HL-60/S4 (cell line): ENCODE results near the gene F8.

ENCODE experiments used
- in situ Hi-C: fragments of 300-500 bp; cut with MboI; formaldehyde crosslinking; loops from 2 replicates; pipeline ENCODE4 v1.14.3; 2022; ENCODE audit warnings: low sequenced_read_pairs

The F8 gene

DNA sequence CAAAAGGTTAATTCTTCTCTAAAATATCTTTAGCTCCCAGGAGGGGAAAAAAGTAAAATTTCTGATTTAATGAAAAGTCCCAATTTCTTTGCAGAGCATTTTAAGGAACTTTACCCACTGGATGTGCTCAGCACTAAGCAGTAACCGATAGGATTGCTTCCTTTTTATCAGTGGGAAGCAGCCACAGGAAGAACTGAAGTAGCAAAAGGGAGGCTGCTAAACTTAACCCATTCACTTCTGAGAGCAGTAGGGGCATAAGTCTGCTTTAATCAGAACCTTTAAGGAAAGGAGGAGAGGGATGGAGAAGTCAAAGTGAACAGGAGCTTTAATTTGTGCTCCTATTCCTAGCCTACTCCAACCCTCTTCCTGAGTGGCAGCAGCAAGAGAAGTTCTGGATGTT lies at the start of gene F8:
F8 (minus strand) TSS at position 139 of the 400 bp plus-strand sequence. CDS start 171 bp downstream, outside the sequence.
- in situ Hi-C loops, result no loop called here

DNA sequence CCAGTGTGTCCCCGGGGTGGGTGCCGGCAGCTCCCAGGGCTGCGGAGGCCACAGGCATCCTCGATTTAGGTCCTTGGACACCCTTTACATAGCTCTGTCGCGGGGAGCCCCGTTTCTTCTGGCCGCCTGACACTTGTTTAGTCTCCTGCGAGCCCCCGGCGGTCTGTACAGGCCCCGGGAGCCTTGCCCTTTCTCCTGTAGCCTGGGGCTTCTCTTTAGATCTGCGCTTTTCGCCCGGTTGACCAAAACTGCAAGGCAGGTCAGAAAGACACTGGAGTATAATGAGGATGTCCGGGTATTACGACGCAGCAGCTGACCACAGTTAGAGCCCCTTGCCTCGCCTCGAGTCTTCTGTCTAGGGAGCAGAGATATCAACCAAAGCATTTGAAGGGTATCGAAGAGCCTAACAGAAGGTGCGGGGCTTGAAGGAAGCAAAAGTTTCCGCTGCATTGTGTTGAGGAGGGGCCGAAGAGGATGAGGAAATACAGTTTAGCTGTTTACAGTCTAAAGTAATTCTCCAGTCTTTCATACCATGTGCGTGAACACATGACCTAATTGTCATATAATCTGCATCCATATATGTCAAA lies 49.3 kb upstream of the F8 start:
- in situ Hi-C loops, result no loop called here

DNA sequence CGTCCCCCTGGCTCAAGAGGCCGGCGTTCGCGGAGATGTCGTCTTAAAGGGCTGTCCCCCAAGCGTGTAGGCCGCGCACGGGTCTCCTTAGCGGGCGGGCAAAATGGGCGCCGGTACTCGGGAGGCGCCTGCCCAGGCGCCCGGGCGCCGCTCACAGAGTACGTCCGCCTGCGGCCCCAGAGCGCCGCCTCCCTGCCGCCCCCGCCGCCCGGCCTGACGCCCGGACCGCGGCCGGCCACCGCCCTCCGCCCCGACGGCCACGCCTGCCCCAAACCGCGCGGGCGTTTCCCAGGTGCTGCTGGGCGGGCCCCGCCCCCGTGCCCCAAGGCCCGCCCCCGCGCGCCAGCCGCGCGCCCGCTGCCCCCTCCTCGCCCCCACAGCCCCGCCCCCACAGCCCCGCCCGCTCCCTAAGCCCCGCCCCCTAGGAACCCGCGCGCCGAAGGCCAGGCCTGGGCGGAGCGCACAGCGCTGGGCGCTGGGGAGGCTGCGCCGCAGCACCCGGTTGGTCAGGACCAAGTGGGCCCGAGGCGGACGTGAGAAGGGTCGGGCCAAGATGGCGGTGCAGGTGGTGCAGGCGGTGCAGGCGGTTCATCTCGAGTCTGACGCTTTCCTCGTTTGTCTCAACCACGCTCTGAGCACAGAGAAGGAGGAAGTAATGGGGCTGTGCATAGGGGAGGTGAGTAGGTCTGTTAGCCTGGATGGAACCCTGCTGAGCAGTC lies 48.6 kb upstream of the F8 start, which contains the start of the genes BRCC3, CMC4 and MTCP1:
BRCC3 (plus strand) TSS at position 534 of the 719 bp plus-strand sequence; CDS start at position 554, 20 bp downstream.
CMC4 (minus strand) TSS at position 162 of the 719 bp plus-strand sequence. CDS start 7,113 bp downstream, outside the sequence.
MTCP1 (minus strand) TSS at position 162 of the 719 bp plus-strand sequence. CDS start 5,126 bp downstream, outside the sequence.
- in situ Hi-C loops, result no loop called here

DNA sequence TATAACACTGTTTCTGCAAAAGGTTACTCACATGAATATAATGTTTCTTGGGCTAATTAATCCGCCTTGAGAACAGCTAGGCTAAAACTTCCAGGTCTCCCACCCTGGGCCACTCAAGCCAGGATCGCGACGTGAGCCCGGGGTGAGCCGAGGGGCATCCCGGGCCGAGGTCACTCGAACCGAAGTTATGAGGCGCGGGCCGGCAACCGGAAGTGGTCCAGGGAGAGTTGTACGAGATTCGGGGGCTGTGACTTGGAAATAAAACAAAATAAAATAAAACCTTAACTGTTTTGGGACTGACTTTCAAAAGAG lies 48.1 kb upstream of the F8 start:
- in situ Hi-C loops, result no loop called here

DNA sequence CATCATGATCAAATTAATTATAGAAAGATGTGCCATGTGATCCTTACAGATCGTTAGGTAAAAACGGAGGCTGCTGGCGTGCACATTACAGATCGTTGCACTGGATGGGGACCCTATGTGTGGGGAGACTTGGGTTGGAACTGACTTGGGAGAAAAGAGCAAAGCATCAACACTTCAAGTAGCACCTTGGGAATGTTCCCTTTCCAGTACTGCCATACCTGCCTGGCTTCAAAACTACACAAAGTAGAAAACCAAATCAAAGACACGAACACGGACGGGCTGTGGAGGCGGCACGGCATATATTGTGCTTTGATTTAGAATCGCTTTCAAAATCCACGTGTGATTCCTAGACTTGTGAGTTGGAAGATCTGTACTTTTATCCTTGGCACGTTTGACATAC lies 47.5 kb upstream of the F8 start:
- in situ Hi-C loops, result no loop called here

DNA sequence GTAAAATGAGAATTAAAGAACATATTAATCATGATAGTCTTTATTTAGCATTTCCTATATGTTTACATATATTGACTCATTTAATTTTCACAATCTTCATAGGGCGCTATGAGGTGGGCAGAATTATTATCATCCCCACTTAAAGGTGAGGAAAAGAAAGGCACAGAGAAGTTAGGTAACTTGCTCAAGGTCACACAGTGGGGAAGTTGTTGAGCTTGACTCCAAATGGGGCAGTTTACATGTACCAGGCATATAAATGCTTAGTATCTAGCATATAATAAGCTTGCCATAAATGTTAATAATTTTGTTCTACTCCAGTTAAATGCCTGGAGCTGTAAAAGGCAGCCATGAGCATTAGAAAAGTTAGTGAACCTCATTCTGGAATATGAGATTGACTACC lies 46.9 kb upstream of the F8 start:
- in situ Hi-C loops, result no loop called here

DNA sequence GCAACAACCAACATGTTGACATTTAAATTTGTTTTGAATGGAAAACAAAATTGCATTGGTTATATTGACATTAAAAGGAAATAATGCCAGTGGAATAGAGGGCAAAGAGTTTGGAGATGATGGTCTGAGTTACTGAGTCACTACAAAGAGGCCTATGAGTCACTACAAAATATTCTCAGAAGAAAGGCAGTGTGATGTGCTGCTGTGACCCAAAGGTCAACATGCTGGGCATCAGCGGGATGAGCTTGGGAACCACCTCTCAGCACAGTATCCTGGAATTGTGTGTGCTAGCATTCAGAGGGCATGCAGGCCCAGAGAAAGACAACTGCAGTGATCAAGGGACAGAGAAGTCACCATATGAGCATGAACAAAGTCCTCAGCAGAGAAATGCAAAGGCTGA lies 45.6 kb upstream of the F8 start:
- in situ Hi-C loops, result no loop called here

DNA sequence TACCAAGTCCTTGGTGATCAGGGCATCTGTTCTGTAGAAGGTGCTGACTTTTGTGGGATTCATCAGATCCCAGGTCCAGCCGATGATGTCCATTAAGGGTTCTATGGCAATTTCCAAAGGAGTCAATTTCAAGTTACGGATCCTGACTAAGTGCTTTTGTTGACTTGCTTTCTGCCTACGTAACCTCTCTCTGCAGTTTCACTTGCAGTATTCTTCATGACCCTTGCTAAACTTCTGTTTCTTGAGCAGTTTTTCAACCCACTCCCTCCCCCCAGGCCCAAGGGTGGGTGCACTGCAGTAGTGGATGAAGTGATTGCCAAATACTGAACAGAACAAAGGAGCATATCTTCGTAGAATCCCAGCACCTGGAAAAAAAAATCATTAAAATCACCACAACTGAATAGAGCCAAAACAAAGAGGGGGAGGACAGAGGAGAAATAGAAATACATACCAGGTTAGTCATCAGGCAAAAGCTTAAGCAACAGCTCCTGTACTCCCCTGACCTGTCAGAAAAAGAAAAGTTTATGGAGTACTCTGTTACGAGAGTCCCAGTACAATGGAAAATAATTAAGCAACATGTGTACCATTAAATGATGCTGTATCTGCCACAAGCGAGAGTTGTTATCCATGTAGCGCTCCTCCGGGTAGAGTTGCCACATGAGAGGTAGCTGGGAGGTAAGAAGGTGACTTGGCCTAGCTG lies 42.7 kb upstream of the F8 start:
- in situ Hi-C loops, result no loop called here

DNA sequence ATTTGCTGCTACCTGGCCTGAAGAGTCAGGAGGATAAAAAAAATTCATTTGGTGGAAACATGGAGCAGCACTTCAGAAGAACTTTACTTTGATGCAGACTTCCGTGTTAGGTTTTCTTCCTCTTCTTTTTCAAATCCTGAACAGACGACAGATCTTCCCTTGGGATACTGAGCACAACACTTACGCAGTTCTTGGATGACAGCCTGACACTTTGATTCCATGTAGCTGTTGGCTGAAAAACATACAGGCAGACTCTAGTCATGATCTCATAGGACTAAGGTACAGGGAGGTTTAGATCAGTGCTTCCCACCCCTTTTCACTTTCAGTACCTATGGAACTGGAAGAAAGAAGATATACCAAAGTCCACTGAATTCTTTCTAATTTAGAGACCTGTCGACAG lies 39.2 kb upstream of the F8 start:
- in situ Hi-C loops, result no loop called here

DNA sequence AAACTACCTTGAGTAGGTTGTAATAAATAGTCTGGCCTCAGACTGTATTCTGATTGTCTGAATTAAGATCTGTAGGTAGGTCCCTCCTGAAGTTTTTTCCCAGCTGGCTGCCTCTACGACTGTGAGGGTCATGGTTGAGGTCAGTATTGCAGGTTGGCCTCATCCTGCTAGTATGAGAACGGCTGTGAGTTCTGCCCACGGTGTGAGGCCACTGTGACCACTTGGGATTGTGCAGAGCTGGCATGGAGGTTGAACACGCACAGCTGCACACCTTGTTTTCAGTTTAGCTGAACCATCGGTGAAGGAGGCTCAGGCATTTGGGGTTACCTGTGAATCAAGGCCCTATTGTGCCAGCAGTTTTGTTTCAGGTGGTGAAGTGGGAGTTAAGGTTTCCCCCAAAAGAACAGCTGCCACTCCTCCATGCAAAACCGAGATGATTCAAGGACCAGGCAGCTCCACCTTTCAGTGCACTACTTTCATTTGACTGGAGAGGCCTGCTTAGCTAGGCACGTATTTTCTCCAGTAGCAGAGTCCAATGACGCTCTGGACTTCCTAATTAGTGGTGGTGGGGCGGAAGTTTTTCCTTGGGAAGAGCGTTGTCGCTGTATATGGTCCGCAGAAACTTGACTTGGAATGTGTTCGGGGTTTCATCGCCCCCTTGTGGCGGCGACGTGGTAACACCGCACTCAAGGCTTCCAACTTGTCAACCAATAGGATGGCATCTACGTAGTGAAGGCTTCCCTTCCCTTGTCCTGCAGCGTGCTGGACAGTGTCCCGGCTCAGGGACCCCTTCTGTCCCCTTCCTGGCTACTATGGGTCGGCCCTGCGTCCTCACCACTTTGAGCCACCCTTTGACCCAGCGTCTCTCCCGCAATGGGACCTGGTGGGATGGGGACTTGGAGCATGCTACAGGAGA lies 34.6 kb upstream of the F8 start:
- in situ Hi-C loops, result no loop called here

DNA sequence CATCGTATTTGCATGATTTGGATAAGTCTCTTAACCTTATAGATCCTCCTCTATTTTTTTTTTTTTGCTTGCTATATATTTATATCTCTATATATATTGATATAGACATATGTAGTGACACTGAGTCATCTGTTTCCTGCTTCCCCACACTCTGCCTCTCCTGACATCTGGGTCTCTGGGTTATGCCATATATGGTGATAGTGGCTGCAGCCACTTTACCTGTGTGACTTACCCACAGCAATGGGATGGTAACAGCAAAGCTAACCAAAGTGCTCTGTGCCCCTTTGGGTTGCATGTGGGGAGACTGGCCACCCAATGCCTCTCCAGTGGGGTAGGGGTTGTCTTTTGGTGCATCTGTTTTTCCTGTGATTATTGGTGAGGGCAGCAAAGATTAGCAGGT lies 33.9 kb upstream of the F8 start:
- in situ Hi-C loops, result no loop called here

DNA sequence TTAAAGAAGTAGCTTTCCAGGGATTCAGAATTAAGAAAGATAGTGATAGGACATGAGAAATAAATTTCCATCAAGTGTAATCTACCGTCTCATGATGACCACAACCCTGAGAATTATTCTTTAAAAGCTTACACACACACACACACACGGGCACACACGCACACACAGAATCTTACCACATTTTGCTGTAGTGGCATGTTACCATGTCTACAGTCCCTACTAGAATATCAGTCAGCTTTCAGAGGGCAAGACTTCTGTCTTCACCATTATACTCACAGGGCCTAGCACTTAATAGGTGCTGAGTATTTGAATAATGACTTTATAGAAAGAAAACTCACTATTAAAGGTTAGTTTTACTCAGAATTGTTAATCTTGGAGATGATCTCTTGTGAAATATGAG lies 33.0 kb upstream of the F8 start:
- in situ Hi-C loops, result no loop called here

DNA sequence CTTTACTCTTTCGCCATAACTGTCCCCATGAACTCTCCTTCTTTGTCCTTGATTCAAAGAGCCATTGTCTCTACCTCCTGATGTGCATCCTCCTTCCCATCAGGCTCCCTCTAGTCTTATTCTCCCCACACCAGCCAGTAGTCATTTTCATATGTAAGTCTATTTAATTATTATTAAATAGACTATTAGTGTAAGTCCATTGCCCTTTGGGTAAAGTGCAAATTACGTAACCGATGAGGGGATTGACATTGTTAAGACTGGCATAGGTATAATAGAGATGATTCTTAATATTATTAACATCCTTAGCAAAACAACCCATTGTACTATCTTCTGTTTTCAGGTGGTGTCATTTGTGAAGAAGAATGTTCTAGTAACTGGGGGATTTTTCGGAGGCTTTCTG lies 31.7 kb upstream of the F8 start:
- in situ Hi-C loops, result no loop called here

DNA sequence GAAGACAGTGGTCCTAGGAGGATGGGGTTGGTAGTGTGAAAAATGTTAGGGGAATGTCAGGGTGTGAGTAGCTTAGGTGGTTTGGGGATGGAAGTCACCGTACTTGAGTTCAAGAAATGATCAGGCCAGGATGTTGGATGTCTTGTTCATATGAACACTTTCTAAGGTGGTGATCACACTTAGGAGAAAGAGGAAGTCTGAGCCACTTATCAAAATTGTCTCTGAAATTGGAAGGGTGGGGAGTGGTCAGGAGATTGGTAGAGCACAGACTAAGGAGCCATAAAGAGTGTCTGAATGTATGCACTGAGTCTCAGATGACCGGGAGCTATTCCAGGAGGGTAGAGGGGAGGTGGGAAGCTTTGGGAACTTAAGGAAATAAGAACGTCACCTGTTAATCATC lies 31.1 kb upstream of the F8 start:
- in situ Hi-C loops, result no loop called here

DNA sequence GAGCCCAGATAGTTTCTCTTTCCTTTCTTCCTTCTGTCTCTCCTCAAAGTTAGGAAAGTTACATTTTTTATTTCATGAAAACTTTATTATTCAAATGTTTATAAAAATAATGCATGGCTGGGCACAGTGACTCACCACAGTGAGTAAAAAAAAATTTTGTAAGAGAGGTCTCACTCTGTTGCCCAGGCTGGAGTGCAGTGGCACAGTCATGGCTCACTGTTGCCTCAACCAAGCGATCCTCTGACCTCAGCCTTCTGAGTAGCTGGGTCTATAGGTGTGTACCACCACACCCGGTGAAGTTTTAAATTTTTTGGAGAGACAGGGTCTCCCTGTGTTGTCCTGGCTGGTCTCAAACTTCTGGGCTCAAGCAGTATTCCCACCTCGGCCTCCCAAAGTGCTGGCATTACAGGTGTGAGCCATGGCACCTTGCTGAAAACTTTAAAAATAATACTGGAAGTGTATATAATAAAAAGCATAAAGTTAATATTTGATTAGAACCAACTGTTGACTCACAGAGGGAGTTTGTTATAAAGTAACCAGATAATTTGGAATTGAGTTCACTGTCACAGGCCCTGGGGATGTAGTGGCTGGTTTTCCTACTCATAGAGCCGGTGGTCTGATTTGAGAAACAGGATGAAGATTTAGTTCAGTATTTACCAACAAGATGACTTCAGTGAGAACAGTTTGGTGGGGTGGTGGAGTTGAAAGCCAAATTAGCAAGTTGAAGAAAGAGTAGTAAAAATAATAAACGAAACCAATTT lies 30.4 kb upstream of the F8 start:
- in situ Hi-C loops, result no loop called here

DNA sequence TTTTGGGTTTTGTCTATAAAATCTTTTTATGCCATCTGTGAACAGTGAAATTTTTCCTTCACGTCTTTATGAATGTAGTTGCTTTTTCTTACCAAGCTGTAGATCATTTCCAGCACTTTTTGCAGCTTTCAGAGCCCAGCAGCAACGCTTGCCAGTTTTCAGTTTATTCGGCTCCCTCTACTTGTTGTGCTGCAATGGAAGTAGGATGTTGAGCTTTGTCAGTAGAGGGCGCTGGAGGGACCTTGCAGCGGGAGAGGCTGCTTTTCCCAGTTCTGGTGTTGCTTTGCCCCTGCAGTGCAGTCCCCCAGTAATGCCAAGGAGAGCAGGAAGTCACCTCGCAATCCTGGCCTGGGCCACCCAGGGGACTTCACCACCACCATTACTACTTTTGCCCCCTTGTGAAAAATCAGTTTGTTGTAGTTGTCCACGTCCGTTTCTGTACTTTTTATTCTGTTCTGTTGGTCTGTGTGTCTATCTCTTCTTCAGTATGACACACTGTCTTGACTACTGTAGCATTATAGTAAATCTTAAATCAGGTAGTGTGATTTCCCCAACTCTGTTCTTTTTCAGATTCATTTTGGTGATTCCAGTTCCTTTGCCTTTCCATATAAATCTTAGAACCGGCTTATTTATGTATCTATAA lies 26.6 kb upstream of the F8 start:
- in situ Hi-C loops, result no loop called here

DNA sequence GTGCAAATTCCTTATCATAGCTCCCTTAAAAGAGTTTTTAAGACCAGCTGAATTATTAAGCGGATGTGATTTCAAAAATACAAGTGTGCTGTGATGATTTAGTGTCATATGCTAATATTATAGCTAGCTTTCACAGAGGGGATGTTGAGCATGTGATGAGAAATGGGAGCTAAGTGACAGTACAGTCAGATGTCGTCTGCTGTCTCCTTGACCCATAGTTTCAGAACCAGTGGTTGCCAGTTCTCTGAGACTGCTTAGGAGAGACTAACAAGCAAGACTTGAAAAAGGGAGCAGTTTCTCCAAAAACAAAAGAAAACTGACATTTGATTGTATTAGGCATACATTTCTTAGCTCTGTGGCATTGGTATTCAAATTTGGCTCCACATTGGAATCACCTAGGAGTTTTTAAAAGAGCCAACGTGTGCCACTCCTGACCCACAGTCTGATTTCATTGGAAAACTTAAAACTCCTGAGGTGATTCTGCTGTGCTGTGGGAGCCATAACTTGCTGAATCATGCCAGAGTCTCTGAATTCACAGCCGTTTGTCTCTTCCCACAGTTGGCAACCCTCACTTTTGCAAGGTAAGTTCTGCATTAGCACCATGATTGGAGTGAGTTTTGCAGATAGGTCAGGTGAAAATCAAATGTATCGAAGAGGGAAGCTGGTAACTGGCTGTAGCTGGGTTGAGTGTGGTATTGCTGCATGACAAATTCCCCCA lies 24.4 kb upstream of the F8 start:
- in situ Hi-C loops, result no loop called here

DNA sequence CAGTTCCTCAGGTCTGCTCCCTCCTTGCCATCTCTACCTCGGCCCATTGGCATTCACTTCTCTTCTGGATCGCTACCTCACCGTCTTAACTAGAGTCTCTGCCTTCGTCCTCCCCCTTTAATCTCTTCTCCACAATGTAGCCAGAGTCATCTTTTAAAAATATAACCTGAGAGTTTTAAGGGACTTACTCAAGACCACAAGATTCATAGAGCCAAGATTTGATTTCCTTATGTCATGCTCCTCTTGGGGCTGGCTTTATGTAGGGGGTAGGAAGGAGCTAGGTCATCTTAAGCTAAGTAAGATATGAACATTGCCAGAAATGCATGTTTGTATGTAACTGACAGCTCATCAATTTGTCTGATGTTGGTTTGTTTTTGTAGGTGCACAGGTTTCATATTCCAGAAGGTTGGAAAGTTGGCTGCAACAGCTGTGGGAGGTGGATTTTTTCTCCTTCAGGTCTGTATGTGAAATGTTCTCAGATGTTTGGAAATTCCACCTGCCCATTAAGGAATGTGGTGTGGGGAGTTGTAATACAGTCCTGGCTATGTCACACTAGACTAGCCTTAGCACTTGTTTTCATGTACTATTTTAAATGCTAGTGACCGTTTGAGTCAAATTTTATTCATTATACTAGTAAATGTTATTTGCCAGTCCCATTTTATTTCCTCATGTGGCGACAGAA lies 23.7 kb upstream of the F8 start:
- in situ Hi-C loops, result no loop called here

DNA sequence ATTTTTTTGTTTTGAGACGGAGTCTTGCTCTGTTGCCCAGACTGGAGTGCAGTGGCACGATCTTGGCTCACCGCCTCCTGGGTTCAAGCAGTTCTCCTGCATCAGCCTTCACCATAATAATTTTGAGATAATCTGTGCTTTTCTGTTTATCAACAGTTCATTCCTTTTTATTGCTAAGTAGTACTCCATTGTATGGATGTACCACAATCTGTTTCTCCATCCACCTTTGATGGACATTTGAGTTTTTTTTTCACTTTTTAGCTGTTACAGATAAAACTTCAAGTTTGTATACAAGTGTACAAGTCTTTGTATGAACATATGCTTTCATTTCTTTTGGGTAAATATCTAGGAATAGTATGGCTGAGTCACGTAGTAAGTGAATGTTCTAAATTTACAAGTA lies 13.2 kb upstream of the F8 start:
- in situ Hi-C loops, result no loop called here
